Measurements from ENCODE around the gene TESK2.

The TESK2 gene

GRCh38 chr1:45379524-45379923 lies 111.4 kb downstream of the TESK2 start:
- no peak for DNase-seq (ENCODE audit: extremely low read depth, insufficient read length)
- TF ChIP-seq, protein P1, sequence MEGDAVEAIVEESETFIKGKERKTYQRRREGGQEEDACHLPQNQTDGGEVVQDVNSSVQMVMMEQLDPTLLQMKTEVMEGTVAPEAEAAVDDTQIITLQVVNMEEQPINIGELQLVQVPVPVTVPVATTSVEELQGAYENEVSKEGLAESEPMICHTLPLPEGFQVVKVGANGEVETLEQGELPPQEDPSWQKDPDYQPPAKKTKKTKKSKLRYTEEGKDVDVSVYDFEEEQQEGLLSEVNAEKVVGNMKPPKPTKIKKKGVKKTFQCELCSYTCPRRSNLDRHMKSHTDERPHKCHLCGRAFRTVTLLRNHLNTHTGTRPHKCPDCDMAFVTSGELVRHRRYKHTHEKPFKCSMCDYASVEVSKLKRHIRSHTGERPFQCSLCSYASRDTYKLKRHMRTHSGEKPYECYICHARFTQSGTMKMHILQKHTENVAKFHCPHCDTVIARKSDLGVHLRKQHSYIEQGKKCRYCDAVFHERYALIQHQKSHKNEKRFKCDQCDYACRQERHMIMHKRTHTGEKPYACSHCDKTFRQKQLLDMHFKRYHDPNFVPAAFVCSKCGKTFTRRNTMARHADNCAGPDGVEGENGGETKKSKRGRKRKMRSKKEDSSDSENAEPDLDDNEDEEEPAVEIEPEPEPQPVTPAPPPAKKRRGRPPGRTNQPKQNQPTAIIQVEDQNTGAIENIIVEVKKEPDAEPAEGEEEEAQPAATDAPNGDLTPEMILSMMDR (IDR thresholded peaks at IDR 0.05; ENCODE audit: insufficient read depth, low read length, poor library complexity, severe bottlenecking) = no peak
- H3K36me3 ChIP-seq (ENCODE audit: control insufficient read depth, insufficient read depth, low read length) = no peaks in the 10 kb centered on the region
- H3K4me3 ChIP-seq (replicated peaks; ENCODE audit: low read depth, low read length) = no peak overlapping the region
- H3K27me3 ChIP-seq (replicated peaks; ENCODE audit: control insufficient read depth, insufficient read depth, low read length) = no peaks in the 10 kb centered on the region

DNA sequence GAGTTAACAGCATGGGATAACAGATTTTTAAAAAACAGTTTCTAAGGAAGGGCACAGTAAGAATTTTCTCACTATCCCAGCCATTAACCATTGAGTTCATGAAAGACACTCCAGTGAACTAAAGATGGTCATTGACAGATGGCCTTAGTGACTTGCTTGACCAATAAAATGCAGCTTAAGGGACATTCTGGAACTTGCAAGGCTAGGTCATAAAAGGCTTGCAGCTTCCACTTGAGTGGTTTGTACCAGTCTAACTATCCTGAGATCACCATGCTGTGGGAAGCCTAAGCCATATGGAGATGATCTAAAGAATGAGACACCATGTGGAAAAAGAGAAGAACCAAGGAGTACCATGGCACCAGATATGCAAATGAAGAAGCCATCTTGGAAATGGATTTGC lies 112.8 kb downstream of the TESK2 start:
- TF ChIP-seq, protein P1 (IDR thresholded peaks at IDR 0.05; ENCODE audit: insufficient read depth, low read length, poor library complexity, severe bottlenecking) = no peak
- no peak for DNase-seq (ENCODE audit: extremely low read depth, insufficient read length)
- no peaks in the 10 kb centered on the region for H3K36me3 ChIP-seq (ENCODE audit: control insufficient read depth, insufficient read depth, low read length)

GRCh38 chr1:45375104-45376090 lies 115.6 kb downstream of the TESK2 start:
- TF ChIP-seq, protein P1 (IDR thresholded peaks at IDR 0.05; ENCODE audit: insufficient read depth, low read length, poor library complexity, severe bottlenecking) = peak; percentile 17
- Histone ChIP-seq H3K4me3 (replicated peaks; ENCODE audit: low read depth, low read length) (no peak overlapping the region), H3K36me3 (ENCODE audit: control insufficient read depth, insufficient read depth, low read length) (no peaks in the 10 kb centered on the region), H3K27me3 (replicated peaks; ENCODE audit: control insufficient read depth, insufficient read depth, low read length) (no peaks in the 10 kb centered on the region)
- no peak for DNase-seq (ENCODE audit: extremely low read depth, insufficient read length)

More for the DNA sequence above, 112.8 kb downstream of the TESK2 start:
- H3K27me3 ChIP-seq (replicated peaks; ENCODE audit: control insufficient read depth, insufficient read depth, low read length) = no peaks in the 10 kb centered on the region
- H3K4me3 ChIP-seq (replicated peaks; ENCODE audit: low read depth, low read length) = no peak overlapping the region

- TF ChIP-seq, protein P1 (IDR thresholded peaks at IDR 0.05; ENCODE audit: insufficient read depth, low read length, poor library complexity, severe bottlenecking) = no peak
- H3K27me3 ChIP-seq (replicated peaks; ENCODE audit: control insufficient read depth, insufficient read depth, low read length) = no peaks in the 10 kb centered on the region
- DNase-seq (ENCODE audit: extremely low read depth, insufficient read length) = no peak
- H3K36me3 ChIP-seq (ENCODE audit: control insufficient read depth, insufficient read depth, low read length) = no peaks in the 10 kb centered on the region
- no peak overlapping the region for H3K4me3 ChIP-seq (replicated peaks; ENCODE audit: low read depth, low read length)
Observed at GRCh38 chr1:45373573-45373972, 117.4 kb downstream of the TESK2 start.

- H3K27me3 ChIP-seq (replicated peaks; ENCODE audit: control insufficient read depth, insufficient read depth, low read length) = no peaks in the 10 kb centered on the region
- TF ChIP-seq, protein P1 (IDR thresholded peaks at IDR 0.05; ENCODE audit: insufficient read depth, low read length, poor library complexity, severe bottlenecking) = no peak
- no peak overlapping the region for H3K4me3 ChIP-seq (replicated peaks; ENCODE audit: low read depth, low read length)
- no peaks in the 10 kb centered on the region for H3K36me3 ChIP-seq (ENCODE audit: control insufficient read depth, insufficient read depth, low read length)
- DNase-seq (ENCODE audit: extremely low read depth, insufficient read length) = no peak
Observed at GRCh38 chr1:45370575-45370974, 120.4 kb downstream of the TESK2 start.
